Left lobe of liver (tissue), 2 donors: ENCODE results near the gene KIAA1586. TPM values are rescaled to one million over a fixed set of nuclear protein-coding genes. Genes with fewer than 3 reads are reported as not detected.

Experiments
- ATAC-seq: fragments of 200-7000 bp; cut with Tn5 transposase; one replicate; pipeline ENCODE4 v1.9.1; 2020; ENCODE audit warnings: mild to moderate bottlenecking, moderate library complexity
- DNase-seq: peaks from one replicate; pipeline ENCODE4 v3.0.0-alpha.2; 2020; ENCODE audit warnings: low spot score
- total RNA-seq: library from RNA; stranded (reverse); gene quantifications from one replicate; pipeline ENCODE4 v1.2.1, GENCODE V29; 2021
- donor health status: DM: no; HTN: no; CAD: no; lungs with moderate emphysema.
- donor health status: DM: no; HTN: yes; CAD: no.

The KIAA1586 gene
- total RNA-seq, 1 donor from 2014 or later: 4.9 TPM

GRCh38 chr6:57094689-57095088 is 48.2 kb downstream of the KIAA1586 start:
- no peak for DNase-seq
- ATAC-seq: no peak

GRCh38 chr6:57097596-57097995 is 51.1 kb downstream of the KIAA1586 start:
- no peak for DNase-seq
- ATAC-seq: no peak

GRCh38 chr6:57102976-57103375 is 56.5 kb downstream of the KIAA1586 start:
- ATAC-seq (no peak), DNase-seq (no peak)

GRCh38 chr6:57104336-57104735 is 57.8 kb downstream of the KIAA1586 start:
- ATAC-seq (no peak), DNase-seq (no peak)

Other genes with a start within 250 kb of the KIAA1586 start
- not detected for gene BEND6, start 91.6 kb upstream of the KIAA1586 start, total RNA-seq
- gene ZNF451, start 43.5 kb downstream of the KIAA1586 start, total RNA-seq: 19.3 TPM
- 2.5 TPM for gene BAG2, start 125.6 kb downstream of the KIAA1586 start, total RNA-seq
- gene RAB23, start 175.6 kb downstream of the KIAA1586 start, total RNA-seq: 2.5 TPM